ENCODE data around the gene MICAL3. TPM values are rescaled to one million over a fixed set of nuclear protein-coding genes. Genes with fewer than 3 reads are reported as not detected.
A peak's percentile ranks its signal among the peaks of the same experiment; 100 is the strongest.

Gene MICAL3
- total and polyA plus RNA-seq, 2 experiments from 2014 or later, result 27.3 to 76.9 TPM

GRCh38 chr22:17890245-17890671 is 134.1 kb downstream of the MICAL3 start:
- Histone ChIP-seq H3K27me3 (no peaks in the 10 kb centered on the region), H3K4me3 (no peak overlapping the region), H3K27ac (peak overlapping the region; percentile 91), H3K36me3 (peaks cover 36% of the 10 kb centered on the region), H3K4me1 (ENCODE audit: low read depth) (peaks cover 45% of the 10 kb centered on the region), H3K9me3 (ENCODE audit: low read depth) (no peaks in the 10 kb centered on the region)
- no peak for TF ChIP-seq CTCF (IDR thresholded peaks at IDR 0.05; ENCODE audit: low read depth, low read length)
- peak in 1 of 2 donors; percentile 65 for DNase-seq (ENCODE audit: low read depth in 1 of 2, low spot score in 1 of 2)

DNA sequence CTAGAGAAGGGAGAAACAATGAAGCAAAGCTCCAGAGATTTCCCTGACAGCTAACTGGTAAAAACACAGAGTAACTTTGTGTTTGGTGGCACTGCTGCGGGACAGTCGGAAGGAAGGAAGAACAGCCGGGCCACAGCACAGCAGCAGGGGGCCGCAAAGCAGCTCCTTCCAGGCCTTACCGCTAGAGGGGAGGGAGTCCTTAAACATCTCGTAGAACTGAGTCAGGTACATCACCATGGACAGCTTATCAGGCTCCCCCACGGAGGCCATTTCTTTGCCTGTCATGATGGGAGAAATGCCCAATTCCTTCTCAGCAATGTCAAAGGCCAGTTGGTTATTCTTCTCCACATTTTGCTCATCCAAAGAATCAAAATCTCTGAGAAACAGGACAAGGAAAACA is 135.5 kb downstream of the MICAL3 start:
- peak overlapping the region; percentile 91 for H3K27ac ChIP-seq
- peaks cover 34% of the 10 kb centered on the region for H3K36me3 ChIP-seq
- peaks cover 57% of the 10 kb centered on the region for H3K4me1 ChIP-seq (ENCODE audit: low read depth)
- H3K9me3 ChIP-seq (ENCODE audit: low read depth), result no peaks in the 10 kb centered on the region
- DNase-seq (ENCODE audit: low read depth in 1 of 2, low spot score in 1 of 2), result peak; percentile 50 to 58
- no peaks in the 10 kb centered on the region for H3K27me3 ChIP-seq
- peak; percentile 56 for TF ChIP-seq CTCF (IDR thresholded peaks at IDR 0.05; ENCODE audit: low read depth, low read length)
- no peak overlapping the region for H3K4me3 ChIP-seq

GRCh38 chr22:17888439-17888838 is 135.9 kb downstream of the MICAL3 start:
- H3K4me3 ChIP-seq, result no peak overlapping the region
- H3K9me3 ChIP-seq (ENCODE audit: low read depth), result no peaks in the 10 kb centered on the region
- peaks cover 61% of the 10 kb centered on the region for H3K4me1 ChIP-seq (ENCODE audit: low read depth)
- no peak for DNase-seq (ENCODE audit: low read depth in 1 of 2, low spot score in 1 of 2)
- peaks cover 30% of the 10 kb centered on the region for H3K36me3 ChIP-seq
- no peak for TF ChIP-seq CTCF (IDR thresholded peaks at IDR 0.05; ENCODE audit: low read depth, low read length)
- H3K27ac ChIP-seq, result peak overlapping the region; percentile 91
- no peaks in the 10 kb centered on the region for H3K27me3 ChIP-seq

GRCh38 chr22:17884893-17885292 is 139.5 kb downstream of the MICAL3 start:
- Histone ChIP-seq H3K27ac (peak overlapping the region; percentile 85), H3K9me3 (ENCODE audit: low read depth) (no peaks in the 10 kb centered on the region), H3K4me3 (no peak overlapping the region), H3K36me3 (peaks cover 33% of the 10 kb centered on the region), H3K27me3 (no peaks in the 10 kb centered on the region), H3K4me1 (ENCODE audit: low read depth) (peaks cover 42% of the 10 kb centered on the region)
- no peak for TF ChIP-seq CTCF (IDR thresholded peaks at IDR 0.05; ENCODE audit: low read depth, low read length)
- no peak for DNase-seq (ENCODE audit: low read depth in 1 of 2, low spot score in 1 of 2)

DNA sequence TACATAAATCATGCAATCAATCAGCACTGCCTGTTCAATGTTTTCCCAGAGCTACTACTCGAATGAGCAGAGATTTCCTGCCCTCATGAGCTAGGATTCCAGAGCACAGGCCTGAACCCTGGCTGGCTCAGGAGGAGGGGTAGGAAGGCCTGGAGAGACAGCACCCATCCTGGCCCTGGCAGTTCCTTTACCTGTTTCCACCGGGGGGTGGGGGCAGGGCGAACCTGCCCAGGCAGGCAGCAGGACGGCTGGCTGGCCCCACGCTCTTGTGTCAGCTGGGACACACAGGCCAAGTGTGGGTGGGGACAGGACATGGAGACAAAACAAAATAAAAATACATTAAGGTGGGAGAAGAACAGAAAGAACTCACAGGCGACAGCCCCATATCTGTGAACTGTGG is 140.3 kb downstream of the MICAL3 start:
- Histone ChIP-seq H3K9me3 (ENCODE audit: low read depth) (no peaks in the 10 kb centered on the region), H3K4me3 (no peak overlapping the region), H3K27me3 (no peaks in the 10 kb centered on the region), H3K36me3 (peaks cover 41% of the 10 kb centered on the region), H3K4me1 (ENCODE audit: low read depth) (peaks cover 33% of the 10 kb centered on the region), H3K27ac (peak overlapping the region; percentile 85)
- TF ChIP-seq CTCF (IDR thresholded peaks at IDR 0.05; ENCODE audit: low read depth, low read length), result no peak
- DNase-seq (ENCODE audit: low read depth in 1 of 2, low spot score in 1 of 2), result peak in 1 of 2 donors; percentile 26

- H3K36me3 ChIP-seq, result peaks cover 37% of the 10 kb centered on the region
- DNase-seq (ENCODE audit: low read depth in 1 of 2, low spot score in 1 of 2), result no peak
- no peaks in the 10 kb centered on the region for H3K9me3 ChIP-seq (ENCODE audit: low read depth)
- H3K27me3 ChIP-seq, result no peaks in the 10 kb centered on the region
- peak overlapping the region; percentile 85 for H3K27ac ChIP-seq
- H3K4me1 ChIP-seq (ENCODE audit: low read depth), result peaks cover 26% of the 10 kb centered on the region
- H3K4me3 ChIP-seq, result no peak overlapping the region
- TF ChIP-seq CTCF (IDR thresholded peaks at IDR 0.05; ENCODE audit: low read depth, low read length), result no peak
Measured at GRCh38 chr22:17883356-17883755, 141.0 kb downstream of the MICAL3 start.
